RPMI7951 (cell line): Measurements from ENCODE around the gene SGCD. TPM values are rescaled to one million over a fixed set of nuclear protein-coding genes. Genes with fewer than 3 reads are reported as not detected.
A peak's percentile ranks its signal among the peaks of the same experiment; 100 is the strongest.

Source experiments
- DNase-seq: peaks from one replicate; pipeline ENCODE4 v3.0.0-alpha.2; 2012; ENCODE audit warnings: low read depth
- total RNA-seq: library from RNA; depleted of rRNA; stranded (reverse); fragments of >200 nt; shearing (Covaris generic); gene quantifications from 2 replicates; pipeline ENCODE4 v1.2.3, GENCODE V29; 2014

Gene SGCD
- total RNA-seq, 1 experiment from 2014 or later: 6.7 TPM

- DNase-seq: no peak
Measured at GRCh38 chr5:156764176-156764971, 437.4 kb downstream of the SGCD start.

GRCh38 chr5:156774273-156774672 lies 447.3 kb downstream of the SGCD start:
- no peak for DNase-seq

GRCh38 chr5:156778139-156778706 lies 451.3 kb downstream of the SGCD start:
- no peak for DNase-seq

DNA sequence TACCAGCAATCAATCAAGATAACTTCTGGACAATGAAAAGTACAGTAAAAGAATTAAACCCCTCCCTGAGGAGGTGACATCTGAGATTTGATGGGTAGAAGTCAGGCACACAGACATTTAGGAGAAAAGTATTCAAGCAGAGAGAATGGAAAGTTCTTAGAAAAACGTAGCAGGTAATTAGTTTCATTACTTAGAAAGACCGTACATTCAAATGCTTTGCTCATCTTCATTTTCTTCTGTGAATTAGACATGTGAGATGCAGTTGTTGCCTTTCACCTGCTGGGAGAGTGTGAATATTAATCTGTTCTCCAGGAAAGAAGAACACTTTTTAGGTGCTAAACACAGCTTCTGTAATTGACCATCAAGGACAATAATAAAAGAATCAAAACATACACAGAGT lies 451.8 kb downstream of the SGCD start:
- no peak for DNase-seq

DNA sequence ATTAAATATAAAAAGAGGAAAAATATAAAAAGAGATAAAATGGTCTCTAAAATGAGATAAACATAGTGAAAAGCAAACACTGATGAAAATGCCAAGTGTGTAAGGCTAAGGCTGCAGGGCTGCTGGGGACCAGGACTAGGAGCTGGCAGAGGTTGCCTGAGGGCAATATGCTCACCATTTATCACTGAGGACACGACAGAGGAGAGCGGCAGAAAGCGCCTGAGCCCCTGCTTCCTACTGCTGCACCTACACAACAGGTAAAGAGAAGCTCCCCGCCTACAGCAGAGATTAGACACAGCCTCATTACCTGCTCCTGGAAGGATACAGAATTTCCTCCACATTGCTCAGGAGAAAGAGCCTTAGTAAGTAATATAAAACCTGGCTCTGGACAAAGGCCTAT lies 452.5 kb downstream of the SGCD start:
- no peak for DNase-seq

DNA sequence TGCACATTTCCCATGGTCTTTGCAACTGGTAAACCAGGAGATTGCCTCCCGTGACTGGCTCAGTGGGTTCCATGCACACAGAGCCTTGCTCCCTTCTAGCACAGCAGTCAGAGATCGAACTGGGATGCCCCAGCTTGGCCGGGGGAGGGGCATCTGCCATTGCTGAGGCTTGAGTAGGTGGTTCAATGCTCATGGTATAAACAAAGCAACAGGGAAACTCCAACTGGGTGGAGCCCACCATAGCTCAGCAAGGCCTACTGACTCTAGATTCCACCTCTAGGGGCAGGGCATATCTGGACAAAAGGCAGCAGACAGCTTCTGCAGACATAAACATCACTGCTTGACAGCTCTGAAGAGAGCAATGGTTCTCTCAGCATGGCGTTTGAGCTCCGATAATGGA lies 456.1 kb downstream of the SGCD start:
- DNase-seq: no peak

GRCh38 chr5:156794687-156795086 lies 467.7 kb downstream of the SGCD start:
- no peak for DNase-seq

DNA sequence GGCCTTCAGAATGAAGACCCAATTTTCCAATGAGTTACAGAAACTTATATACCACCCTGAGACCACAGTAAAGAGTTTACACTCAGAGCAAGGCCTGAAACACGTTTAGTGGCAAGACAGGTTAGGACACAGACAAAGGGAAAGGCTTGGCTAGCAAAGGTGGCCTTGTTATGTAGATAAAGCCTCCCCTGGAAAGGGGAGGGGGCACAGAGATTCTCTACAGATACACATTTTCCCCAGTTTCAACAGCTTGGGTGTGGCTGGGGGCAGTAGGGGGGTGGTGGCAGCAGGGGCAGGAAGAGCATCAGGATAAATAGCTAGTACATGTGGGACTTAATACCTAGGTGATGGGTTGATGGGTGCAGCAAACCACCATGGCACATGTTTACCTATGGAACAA lies 471.2 kb downstream of the SGCD start:
- DNase-seq: no peak

DNA sequence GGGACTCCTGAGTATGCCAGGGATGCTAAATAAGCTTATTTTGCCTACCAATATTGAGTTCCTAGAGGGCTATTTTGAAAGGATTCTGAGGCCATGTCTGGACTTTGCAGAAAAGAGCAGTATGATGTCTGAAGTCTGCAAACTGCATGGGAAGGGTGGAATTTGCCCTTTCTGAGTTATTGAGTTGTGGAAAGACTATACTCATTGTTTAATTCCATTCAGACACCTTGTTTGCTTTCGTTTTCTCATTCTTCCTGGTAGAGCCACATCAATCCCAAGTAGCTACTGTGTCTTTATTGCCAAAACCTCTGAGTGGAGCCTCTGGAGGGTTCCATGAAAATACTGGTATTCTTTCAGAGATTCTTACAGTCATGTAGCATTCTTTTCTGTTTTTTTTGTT lies 472.2 kb downstream of the SGCD start:
- DNase-seq: no peak

GRCh38 chr5:156800929-156801328 lies 474.0 kb downstream of the SGCD start:
- no peak for DNase-seq

DNA sequence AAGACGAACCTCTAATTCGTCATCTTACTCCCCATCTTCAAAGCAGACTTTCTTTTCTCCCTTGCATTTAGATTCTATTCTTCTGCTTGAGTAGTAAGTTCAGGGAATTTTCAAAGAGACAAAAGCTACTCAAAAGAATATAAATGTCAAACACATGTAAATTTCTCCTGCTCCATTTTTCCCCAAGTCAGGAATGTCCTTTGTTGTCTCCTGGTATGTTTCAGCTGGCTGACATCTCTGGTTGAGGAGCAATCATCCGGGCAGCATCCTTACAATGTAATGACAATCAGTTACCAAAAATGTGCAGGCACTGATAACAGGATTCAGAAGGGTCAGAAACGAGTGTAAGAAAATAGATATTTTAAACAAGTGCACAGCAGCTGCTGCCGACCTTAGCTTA lies 475.5 kb downstream of the SGCD start:
- DNase-seq: no peak

DNA sequence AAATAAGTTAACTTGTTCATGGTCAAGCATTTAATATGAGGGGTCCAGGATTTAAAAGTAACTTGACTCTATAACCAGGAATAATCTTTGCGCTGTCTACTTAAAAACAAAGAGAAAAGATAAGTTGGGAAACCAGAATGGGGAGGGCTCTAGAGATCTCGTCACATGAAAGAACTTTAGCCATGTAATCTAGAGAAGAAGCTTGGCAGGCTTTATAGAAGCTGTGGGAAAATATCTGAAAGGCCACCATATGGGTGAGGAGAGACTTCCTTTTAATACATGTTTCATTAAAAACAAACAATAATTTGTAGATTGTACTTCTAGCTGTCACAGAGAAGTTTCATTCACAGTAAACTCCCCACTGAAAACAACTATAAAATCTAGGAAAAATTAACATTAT lies 476.4 kb downstream of the SGCD start:
- no peak for DNase-seq

GRCh38 chr5:156812959-156813358 lies 486.0 kb downstream of the SGCD start:
- no peak for DNase-seq

- DNase-seq: peak; percentile 5
Measured at GRCh38 chr5:156815988-156816599, 489.1 kb downstream of the SGCD start.
